Jurkat, Clone E6-1 (cell line): Measurements from ENCODE around the gene ERO1B.
"Not testable (repeated sequence)": the region's sequence is repeated elsewhere in the genome, so short reads cannot be mapped to it uniquely, and the experiment has no call there.

ENCODE experiments used
- DNase-seq: peaks from one replicate; pipeline ENCODE4 v3.0.0-alpha.2; 2011; ENCODE audit warnings: low read depth, low spot score
- H3K4me3 ChIP-seq: 2 replicates; pipeline ENCODE4 v1.5.1; 2011; ENCODE audit warnings: mild to moderate bottlenecking, low read length, control low read depth, moderate library complexity

The ERO1B gene

DNA sequence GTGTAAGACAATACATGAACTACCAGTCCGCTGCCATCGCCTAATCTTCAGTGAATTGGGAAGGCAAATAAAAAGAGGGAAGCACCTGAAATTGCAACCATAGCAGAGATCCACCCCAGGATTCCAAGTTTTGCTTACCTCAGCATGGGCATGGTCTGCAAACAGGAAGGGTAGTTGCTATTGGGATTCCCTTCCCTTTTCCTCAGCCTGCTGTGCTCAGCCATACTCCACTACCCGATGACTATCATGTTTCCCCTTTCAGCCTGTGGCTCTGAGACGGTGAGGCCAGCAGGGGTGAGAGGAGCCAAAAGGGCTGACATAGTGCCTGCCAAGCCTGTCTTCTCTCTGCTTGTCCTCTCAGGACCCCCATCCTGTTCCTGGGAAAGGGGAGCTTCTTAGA, 75.2 kb downstream of the ERO1B start:
- H3K4me3 ChIP-seq, result no peak overlapping the region
- DNase-seq, result no peak

GRCh38 chr1:236204656-236205055, 77.1 kb downstream of the ERO1B start:
- DNase-seq, result no peak
- H3K4me3 ChIP-seq, result no peak overlapping the region

GRCh38 chr1:236204039-236204438, 77.7 kb downstream of the ERO1B start:
- no peak overlapping the region for H3K4me3 ChIP-seq
- no peak for DNase-seq

DNA sequence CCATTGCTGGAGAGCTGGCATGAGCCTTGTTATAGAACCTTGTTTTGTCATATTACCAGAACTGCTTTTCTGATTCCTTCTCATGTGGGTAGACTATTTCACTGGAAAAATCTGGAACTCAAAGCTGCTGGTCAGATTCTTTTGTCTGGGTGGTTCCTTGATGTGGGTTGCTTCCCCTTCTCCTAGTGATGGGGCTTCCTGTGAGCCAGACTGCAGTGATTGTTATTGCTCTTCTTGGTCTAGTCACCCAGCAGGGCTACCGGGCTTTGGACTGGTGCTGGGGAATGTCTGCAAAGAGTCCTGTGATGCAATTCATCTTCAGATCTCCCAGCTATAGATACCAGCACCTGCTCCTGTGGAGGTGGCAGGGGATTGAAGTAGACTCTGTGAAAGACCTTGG, 80.0 kb downstream of the ERO1B start:
- H3K4me3 ChIP-seq, result no peak overlapping the region
- DNase-seq, result no peak

DNA sequence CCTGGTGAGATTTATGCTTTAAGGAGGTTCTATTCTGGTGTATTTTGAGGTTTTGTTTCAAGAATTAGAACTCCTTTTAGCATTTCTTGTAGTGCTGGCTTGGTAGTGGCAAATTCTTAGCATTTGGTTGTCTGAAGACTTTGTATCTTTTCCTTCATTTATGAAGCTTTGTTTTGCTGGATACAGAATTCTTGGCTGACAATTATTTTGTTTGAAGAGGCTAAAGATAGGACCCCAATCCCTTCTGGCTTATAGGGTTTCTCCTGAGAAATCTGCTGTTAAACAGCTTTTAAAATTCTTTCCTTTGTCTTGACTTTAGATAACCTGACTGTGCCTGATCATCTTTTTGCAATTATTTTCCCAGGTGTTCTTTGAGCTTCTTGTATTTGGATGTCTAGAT, 80.8 kb downstream of the ERO1B start:
- H3K4me3 ChIP-seq, result no peak overlapping the region
- no peak for DNase-seq

- H3K4me3 ChIP-seq, result no peak overlapping the region
- no peak for DNase-seq
These were observed 88.6 kb downstream of the ERO1B start for GRCh38 chr1:236193184-236193583.

GRCh38 chr1:236188084-236188483, 93.7 kb downstream of the ERO1B start:
- not testable (repeated sequence) for H3K4me3 ChIP-seq, DNase-seq

DNA sequence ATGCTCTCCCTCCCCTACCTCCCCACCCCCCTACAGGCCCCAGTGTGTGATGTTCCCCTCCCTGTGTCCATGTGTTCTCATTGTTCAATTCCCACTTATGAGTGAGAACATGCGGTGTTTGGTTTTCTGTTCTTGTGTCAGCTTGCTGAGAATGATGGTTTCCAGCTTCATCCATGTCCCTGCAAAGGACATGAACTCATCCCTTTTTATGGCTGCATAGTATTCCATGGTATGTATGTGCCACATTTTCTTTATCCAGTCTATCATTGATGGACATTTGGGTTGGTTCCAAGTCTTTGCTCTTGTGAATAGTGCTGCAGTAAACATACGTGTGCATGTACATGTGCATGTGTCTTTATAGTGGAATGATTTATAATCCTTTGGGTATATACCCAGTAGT, 95.3 kb downstream of the ERO1B start:
- not testable (repeated sequence) for DNase-seq, H3K4me3 ChIP-seq

DNA sequence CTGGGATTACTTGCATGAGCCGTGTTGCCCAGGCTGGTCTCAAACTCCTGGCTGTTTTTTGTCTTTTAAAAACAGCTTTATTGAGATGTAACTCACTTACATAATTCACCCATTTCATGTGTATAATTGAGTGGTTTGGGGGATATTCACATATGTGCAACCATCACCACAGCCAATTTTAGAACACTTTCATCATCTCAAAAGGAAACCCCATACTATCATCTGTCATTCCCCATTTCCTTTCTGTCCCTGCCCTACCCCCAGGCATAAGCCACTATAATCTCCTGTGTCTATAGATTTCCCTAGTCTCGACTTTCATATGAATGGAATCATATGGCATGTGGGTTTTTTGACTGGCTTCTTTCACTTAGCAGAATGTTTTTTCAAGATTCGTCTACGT, 96.1 kb downstream of the ERO1B start:
- peak; percentile 58 for DNase-seq
- H3K4me3 ChIP-seq, result no peak overlapping the region

GRCh38 chr1:236181059-236181458, 100.7 kb downstream of the ERO1B start:
- H3K4me3 ChIP-seq, result no peak overlapping the region
- no peak for DNase-seq

DNA sequence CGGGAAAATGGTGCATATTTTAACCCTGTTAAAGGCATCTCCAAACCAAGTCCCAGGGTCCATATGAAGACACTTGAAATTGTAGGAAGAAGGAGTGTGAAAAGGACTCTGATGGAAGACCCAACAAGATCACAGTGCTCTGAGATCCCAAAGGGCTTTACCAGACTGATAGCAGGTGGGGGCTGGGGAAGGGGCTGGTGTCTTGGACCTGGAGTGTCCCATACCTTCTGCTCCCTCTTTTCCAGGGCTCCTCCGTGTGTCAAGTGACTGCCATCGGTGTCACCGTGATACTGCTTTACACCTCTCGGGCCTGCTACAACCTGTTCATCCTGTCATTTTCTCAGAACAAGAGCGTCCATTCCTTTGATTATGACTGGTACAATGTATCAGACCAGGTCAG, 102.1 kb downstream of the ERO1B start:
- no peak overlapping the region for H3K4me3 ChIP-seq
- DNase-seq, result no peak

- no peak for DNase-seq
- no peak overlapping the region for H3K4me3 ChIP-seq
These were observed 105.1 kb downstream of the ERO1B start for GRCh38 chr1:236176337-236177336.

GRCh38 chr1:236175642-236176336, 106.0 kb downstream of the ERO1B start:
- H3K4me3 ChIP-seq, result no peak overlapping the region
- no peak for DNase-seq

DNA sequence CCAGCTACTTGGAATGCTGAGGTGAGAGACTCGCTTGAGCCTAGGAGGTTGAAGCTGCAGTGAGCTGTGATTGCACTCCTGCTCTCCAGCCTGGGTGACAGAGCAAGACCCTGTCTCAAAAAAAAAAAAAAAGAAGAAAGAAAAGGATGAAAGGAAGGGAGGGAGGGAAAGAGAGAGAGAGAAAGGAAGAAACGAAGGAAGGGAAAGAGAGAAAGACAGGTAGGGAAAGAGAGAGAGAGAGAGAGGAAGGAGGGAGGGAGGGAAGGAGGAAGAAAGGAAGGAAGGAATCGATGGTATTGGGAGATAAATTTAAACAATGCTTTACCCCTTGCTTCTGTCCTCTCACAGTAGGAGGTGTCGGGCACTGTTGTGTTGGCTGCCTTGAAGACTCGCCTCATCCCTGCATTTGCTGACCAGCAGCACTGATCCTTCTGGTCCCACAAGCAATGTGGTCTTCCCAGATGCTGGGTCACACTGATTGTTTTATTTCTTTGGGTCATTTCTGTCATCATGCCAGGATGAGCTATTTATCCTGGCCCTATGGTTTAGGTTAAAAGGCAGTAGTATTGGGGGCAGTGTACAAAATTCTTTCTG, 108.5 kb downstream of the ERO1B start:
- DNase-seq, result no peak
- no peak overlapping the region for H3K4me3 ChIP-seq

DNA sequence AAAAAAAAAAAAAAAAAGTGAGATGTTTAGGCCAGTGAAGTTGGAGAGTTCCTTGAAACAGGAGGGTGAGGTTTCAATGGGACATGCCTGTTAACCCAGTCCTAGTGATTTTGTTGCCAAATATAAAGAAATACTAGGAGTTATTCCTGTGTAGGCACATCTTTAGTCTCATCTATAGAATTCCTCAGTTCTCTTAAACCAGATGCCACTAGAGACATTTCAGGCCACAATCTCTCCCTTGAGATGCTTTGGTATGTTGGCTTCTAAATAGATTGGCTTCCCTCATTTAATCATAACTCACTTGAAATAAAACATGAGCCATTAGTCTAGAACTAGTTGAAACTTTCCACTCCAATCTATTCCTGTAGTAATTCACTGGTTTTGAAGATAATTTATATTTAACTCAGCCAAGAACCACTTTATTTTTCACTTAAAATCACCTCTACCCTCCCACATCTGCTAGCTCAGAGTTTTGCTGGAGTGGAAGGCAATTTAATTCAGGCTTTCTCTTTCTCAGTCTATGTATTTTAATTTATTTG, 109.6 kb downstream of the ERO1B start:
- DNase-seq, result no peak
- H3K4me3 ChIP-seq, result no peak overlapping the region

DNA sequence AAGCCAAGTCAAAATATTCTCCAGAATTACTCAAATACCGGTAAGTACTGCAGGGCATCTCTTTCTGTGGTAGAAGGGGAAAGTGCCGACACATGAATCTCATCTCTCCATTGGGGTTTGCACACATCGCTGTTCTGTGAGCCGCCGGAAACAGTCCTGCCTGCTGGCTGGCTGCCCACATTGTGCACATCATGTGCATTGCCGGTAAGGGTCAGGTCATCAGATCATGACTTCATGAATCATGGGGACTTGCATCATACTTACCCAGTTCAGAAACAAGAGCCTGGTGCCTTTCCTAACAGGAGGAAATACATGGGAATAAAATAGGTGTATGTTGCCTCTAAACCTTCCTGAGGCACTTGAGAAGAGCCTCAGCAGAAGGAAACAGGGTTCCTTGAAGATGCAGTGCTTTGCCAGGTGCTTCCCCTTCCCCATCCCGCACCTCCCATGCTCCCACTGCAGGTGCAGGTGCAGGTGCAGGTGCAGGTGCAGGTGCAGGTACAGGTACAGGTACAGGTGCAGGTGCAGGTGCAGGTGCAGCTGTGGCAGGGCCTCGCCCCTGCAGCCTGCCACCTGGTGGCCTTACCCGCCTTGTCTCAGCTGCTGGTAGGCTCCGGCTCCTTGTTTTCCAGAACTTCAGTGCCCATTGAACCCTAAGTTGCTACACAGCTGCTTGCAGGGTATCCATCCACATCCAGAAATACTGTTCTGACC, 112.9 kb downstream of the ERO1B start:
- no peak overlapping the region for H3K4me3 ChIP-seq
- DNase-seq, result no peak

DNA sequence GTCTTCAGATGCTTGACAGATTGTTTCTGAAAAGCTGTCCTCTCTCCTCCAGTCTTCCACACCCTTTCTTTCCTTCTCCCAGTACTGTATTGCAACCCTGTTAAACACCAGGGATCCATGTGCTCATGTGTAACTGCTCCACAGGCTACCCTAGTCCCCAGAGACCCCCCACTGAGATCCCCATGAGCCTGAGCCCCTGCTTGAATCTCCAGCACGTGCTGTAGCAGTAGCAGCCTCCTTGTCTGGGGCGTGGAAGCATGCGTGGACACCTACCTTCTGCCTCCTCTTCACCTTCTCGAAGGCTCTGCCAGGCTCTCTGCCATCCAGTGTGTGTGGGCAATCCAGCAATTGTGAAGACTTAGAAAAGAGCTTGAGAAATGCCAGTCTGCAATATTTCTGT, 114.2 kb downstream of the ERO1B start:
- H3K4me3 ChIP-seq, result no peak overlapping the region
- DNase-seq, result no peak

GRCh38 chr1:236167154-236167553, 114.6 kb downstream of the ERO1B start:
- DNase-seq, result no peak
- H3K4me3 ChIP-seq, result no peak overlapping the region

GRCh38 chr1:236166041-236166440, 115.7 kb downstream of the ERO1B start:
- DNase-seq, result no peak
- no peak overlapping the region for H3K4me3 ChIP-seq
